Muscle of back (tissue), 11 donors: ENCODE results near the gene RBM15. TPM values are rescaled to one million over a fixed set of nuclear protein-coding genes. Genes with fewer than 3 reads are reported as not detected.

Experiments used
- DNase-seq, 3 donors: peaks; one replicate each; pipeline versions ENCODE4 v3.0.0 to v3.0.0-alpha.2; 2013
- polyA plus RNA-seq, 10 donors: library from polyadenylated mRNA; unstranded; fragments of 120-200 nt; gene quantifications; one replicate each; pipeline ENCODE4 v1.2.1, GENCODE V29; 2013; ENCODE audit not compliant: insufficient read length in 10 of 10

The RBM15 gene
- polyA plus RNA-seq, 10 donors = 6.8 to 9.5 (median 8.3) TPM

- DNase-seq = no peak
Measured at GRCh38 chr1:110319332-110320167, 19.6 kb upstream of the RBM15 start.

GRCh38 chr1:110320168-110320518 is 19.0 kb upstream of the RBM15 start:
- no peak for DNase-seq

- no peak for DNase-seq
Measured at GRCh38 chr1:110321045-110321444, 18.1 kb upstream of the RBM15 start.

GRCh38 chr1:110321846-110322245 is 17.3 kb upstream of the RBM15 start:
- no peak for DNase-seq

DNA sequence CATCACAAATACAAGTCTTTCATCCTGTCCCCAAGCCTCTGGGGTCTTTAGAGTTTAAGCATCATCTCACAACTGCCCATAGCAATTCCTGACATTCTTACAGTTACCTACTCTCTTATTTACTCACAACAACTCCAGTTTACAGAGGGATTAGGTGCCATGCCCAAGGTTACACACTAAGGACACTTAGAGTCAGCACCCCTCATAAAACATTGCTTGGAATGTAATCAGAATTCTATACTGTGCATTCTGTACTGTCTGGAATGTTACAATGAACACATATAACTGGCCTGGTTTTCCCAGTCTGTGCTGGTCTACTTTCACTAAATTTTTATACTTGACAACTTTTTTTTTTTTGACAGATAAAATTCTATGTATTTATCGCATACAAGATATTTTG is 14.5 kb upstream of the RBM15 start:
- DNase-seq = no peak

- DNase-seq = no peak
Measured at GRCh38 chr1:110326826-110327225, 12.4 kb upstream of the RBM15 start.

DNA sequence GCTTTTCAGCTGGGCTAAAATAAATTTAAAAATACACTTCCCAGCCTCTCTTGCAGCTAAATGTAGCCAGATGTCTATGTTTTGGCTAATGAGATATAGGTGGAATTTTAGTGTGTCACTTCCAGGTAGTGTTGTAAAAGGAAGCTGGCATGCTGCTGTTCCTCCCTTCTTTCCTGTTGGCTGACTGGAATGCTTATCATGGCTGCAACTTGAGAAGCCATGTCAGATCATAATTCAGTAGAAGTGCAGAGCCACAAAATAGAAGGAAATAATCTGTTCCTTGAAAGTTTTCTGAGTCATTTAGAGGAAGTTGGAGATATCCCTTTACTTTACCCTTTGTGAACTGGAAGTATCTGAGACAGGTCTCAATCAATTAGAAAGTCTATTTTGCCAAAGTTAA is 10.9 kb upstream of the RBM15 start:
- no peak for DNase-seq

GRCh38 chr1:110328700-110329099 is 10.5 kb upstream of the RBM15 start:
- no peak for DNase-seq

- DNase-seq = no peak
Measured at GRCh38 chr1:110335265-110335664, 3.9 kb upstream of the RBM15 start.

DNA sequence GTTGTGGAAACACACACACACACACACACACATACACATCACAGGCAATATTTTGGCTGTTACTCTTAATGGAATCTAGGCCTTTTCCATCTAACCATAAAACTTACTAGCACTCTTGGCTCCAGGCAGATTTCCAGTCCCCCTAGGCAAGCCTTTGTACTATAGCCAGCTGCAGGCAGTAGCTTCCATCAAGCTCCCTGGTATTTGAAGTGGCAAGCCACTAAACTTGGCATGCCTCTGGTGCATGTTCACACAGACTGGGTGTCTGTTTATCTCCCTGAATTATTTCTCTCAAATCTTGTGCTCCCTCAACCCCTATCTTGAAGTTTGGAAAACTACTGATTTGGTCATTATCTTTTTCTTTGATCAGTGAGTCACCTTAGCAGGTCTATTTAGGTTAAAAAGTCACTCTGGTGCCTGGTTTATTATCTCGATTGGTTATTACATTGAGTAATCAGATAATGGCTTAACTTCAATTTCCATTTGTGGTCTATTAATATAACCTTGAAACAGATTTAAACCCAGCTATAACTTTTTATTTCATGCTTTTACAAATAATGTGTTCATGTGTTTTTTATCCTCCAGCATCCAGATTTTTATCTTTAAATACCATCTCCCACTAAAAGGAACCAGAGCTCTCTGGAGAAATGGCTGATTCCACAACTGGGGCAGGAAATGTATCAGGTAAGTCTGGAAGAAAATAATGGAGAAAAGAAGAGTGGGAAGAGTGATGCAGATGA is 2.7 kb upstream of the RBM15 start:
- no peak for DNase-seq

DNA sequence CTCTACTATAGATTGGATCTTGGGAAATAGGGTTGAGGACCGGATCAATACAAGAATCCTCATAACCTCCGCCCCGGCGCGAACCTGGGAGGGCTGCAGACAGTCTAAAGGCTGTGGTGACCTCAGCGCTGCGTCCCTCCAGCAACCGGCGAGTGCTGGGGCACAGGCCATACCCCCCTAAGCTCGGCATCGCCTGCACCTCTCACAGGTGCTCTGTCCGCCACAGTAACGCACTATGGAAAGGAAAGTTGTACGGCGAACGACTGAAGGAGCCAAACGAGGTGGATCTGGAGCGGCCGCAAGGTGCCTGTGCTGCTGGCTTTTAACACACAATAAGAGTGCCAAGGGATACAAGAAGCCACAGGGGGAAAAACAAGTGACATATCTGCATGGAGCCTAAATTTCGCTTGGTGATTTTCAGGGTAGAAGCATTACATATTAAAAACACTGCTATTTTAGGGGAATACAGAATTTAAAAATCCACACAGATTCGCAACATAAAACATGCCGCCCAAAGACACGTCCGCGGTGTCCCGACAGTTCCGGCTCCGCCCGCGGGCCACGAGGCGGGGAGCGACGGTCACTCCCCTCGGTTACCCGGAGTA is 1.4 kb upstream of the RBM15 start:
- peak in 1 of 3 donors; percentile 7 for DNase-seq

- DNase-seq = peak in 2 of 3 donors; percentile 93 to 98
Measured at GRCh38 chr1:110338309-110338885, 780 bp upstream of the RBM15 start.

- peak in 2 of 3 donors; percentile 25 to 46 for DNase-seq
Measured at GRCh38 chr1:110339407-110340206, 430 bp downstream of the RBM15 start.

DNA sequence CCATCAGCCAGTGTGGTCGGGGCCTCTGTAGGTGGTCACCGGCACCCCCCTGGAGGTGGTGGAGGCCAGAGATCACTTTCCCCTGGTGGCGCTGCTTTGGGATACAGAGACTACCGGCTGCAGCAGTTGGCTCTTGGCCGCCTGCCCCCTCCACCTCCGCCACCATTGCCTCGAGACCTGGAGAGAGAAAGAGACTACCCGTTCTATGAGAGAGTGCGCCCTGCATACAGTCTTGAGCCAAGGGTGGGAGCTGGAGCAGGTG is 961 bp downstream of the RBM15 start:
- no peak for DNase-seq

- no peak for DNase-seq
Measured at GRCh38 chr1:110341146-110341871, 2.1 kb downstream of the RBM15 start.

DNA sequence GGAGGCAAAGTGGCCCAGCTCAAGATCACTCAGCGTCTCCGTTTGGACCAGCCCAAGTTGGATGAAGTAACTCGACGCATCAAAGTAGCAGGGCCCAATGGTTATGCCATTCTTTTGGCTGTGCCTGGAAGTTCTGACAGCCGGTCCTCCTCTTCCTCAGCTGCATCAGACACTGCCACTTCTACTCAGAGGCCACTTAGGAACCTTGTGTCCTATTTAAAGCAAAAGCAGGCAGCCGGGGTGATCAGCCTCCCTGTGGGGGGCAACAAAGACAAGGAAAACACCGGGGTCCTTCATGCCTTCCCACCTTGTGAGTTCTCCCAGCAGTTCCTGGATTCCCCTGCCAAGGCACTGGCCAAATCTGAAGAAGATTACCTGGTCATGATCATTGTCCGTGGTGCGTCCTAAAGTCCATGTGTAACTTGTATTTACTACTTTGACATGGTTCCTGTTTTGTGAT is 2.7 kb downstream of the RBM15 start:
- no peak for DNase-seq

DNA sequence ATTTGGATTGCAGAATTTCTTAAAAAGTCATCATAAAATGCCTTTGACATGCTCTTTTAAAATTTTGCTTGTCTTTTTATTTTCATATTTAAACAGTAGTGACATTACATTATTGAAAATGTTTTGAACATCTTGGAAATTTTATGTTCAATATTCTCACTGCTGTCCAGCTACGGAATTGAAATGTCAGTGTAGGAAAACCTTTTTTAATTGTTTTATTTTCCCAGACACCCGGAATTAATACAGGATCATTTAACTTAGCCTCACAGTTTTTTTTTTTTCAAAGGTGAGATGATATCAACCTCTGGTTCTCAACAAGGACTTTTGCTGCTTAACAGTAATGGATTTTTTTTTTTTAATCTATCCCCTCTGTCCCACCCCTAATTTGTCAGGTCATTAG is 4.1 kb downstream of the RBM15 start:
- DNase-seq = no peak

DNA sequence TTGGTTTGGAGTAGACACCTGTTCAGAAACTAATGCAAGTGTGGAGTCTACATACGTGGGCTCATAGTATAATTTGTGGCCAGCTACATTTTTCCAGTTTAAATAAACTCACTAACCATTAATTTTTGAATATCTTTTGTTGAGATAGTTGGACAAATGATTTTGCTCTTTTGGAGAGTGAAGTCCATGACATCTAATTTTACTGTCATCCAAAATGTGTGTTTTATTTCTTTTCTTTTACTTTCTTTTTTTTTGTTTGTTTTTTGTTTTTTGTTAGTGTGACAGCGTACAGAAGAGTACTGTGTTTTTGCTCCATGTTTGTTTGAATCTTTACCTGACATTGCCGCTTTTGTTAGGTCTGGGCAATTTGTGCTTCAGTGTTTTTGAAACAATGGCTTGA is 5.0 kb downstream of the RBM15 start:
- no peak for DNase-seq

- DNase-seq = no peak
Measured at GRCh38 chr1:110345480-110345879, 6.3 kb downstream of the RBM15 start.

DNA sequence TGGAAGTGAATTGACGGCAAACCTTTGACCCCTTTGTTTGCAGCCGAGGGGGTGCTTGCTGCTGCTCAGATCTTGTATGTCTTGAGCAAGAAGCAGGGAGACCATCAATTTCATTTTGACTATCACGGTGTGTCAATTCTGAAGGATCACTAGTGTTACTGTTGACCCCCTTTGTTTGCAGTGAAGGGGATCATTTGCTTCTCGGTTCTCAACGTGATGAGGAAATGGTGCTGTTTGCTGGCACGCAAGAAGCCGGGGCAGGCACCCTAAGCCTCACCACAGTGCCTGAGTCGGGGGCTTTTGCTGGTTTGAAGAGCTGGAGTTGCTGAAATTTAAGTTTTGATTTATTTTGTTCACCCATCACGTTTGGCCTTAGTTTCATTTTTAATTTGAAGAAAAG is 7.5 kb downstream of the RBM15 start:
- DNase-seq = no peak
